Stimulated activated naive CD8-positive, alpha-beta T cell treated with anti-CD3 and anti-CD28 coated beads, Interleukin-15, amount 100 ng/mL, for 72 hours (primary cell): Measurements from ENCODE around the gene STON2.
"Not testable (repeated sequence)": the region's sequence is repeated elsewhere in the genome, so short reads cannot be mapped to it uniquely, and the experiment has no call there.

Experiments used
- ATAC-seq: fragments of 150-1000 bp; cut with Tn5 transposase; 2 replicates; pipeline ENCODE4 v1.10.0; 2021; ENCODE audit warnings: mild to moderate bottlenecking, moderate library complexity
- DNase-seq, 2 donors: peaks; one replicate each; pipeline ENCODE4 v3.0.0; 2021 to 2022
- H3K27ac Mint-ChIP-seq, 2 donors: one replicate each; pipeline ENCODE4 v1.8.0; 2022; ENCODE audit warnings: mild to moderate bottlenecking in 2 of 2, mixed read lengths in 2 of 2, moderate library complexity in 2 of 2
- H3K27me3 Mint-ChIP-seq: one replicate; pipeline ENCODE4 v1.8.0; 2022; ENCODE audit warnings: mixed read lengths
- H3K4me1 Mint-ChIP-seq: one replicate; pipeline ENCODE4 v1.8.0; 2022; ENCODE audit warnings: mild to moderate bottlenecking, mixed read lengths
- H3K4me3 Mint-ChIP-seq, 2 donors: one replicate each; pipeline ENCODE4 v1.8.0; 2022; ENCODE audit warnings: mild to moderate bottlenecking in 2 of 2, mixed read lengths in 2 of 2, moderate library complexity in 1 of 2
- H3K9me3 Mint-ChIP-seq, 2 donors: one replicate each; pipeline ENCODE4 v1.8.0; 2022; ENCODE audit warnings: mixed read lengths in 2 of 2

Gene STON2

DNA sequence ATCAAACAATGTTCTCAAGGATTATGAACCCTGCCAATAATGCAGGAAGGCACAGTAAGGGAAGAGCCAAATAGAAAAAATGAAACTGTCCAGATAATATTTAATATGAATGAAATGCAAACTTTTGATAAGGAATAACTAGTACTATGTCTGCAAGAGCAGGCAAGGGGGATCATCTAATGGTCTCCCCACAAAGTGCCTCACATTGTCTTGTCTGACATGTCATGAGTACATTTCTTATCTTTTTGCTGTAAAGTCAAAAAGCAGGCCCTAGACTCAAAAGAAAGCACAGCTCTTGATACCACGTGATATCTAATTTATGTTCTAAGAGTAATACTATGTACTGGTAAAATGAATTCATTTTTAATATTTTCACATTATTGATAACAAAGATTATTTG, 135.5 kb downstream of the STON2 start:
- DNase-seq (no peak), ATAC-seq (no peak)
- H3K27ac Mint-ChIP-seq, result no peak overlapping the region
- peaks cover 31% of the 10 kb centered on the region for H3K27me3 Mint-ChIP-seq
- no peaks in the 10 kb centered on the region for H3K4me1 Mint-ChIP-seq
- H3K9me3 Mint-ChIP-seq, result no peaks in the 10 kb centered on the region
- no peak overlapping the region for H3K4me3 Mint-ChIP-seq

DNA sequence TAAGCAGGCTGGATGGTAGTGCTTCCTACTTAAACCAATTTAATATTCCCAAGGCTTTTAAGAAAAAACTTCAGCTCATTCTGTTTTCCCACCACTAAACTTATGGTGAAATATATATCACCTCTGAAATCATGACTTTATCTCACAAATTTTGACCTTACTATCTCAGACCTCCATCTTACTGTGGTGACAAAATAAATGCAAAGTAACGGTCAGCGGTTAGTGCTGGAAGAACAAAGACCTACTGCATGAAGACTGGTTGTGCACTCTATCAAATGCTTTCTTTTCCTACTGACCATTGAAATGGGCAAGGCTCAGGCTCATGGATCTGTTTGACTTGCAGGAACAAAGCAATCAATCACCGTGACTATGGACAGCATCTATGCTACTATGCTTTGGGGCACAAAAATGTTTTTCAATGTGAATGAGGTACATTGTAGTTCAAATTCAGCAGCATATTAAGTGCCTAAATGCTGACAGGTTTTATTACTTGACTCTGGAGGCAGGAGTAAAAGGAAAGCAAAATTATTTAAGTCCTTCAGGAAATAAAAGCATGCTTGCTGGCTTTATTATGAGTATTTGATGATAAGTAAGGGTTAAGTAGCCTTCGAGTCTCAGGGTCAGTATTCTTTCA, 136.2 kb downstream of the STON2 start:
- Mint-ChIP-seq H3K4me3 (no peak overlapping the region), H3K27me3 (peaks cover 29% of the 10 kb centered on the region), H3K4me1 (no peaks in the 10 kb centered on the region), H3K27ac (no peak overlapping the region), H3K9me3 (no peaks in the 10 kb centered on the region)
- no peak for ATAC-seq
- no peak for DNase-seq

DNA sequence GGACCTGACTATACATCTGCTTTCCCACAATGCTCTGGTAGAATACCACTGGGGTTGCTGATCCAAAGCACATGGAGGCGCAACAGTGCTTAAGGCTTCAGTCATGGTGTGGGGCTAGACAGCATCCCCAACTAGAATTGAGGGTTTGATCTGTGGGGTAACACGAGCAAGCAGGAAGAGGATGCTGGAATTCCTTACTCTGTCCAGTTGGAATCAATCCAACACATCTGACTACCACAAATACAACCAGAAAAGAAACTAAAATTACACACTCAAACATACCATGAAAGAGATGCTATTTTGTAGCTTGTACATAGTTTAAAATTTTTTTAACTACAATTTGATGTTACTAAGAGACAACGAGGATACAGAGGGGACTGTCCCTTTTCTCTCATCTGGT, 138.9 kb downstream of the STON2 start:
- Mint-ChIP-seq H3K4me1 (peaks cover 7% of the 10 kb centered on the region), H3K9me3 (no peaks in the 10 kb centered on the region), H3K4me3 (no peak overlapping the region), H3K27me3 (peaks cover 17% of the 10 kb centered on the region), H3K27ac (no peak overlapping the region)
- ATAC-seq (no peak), DNase-seq (no peak)

DNA sequence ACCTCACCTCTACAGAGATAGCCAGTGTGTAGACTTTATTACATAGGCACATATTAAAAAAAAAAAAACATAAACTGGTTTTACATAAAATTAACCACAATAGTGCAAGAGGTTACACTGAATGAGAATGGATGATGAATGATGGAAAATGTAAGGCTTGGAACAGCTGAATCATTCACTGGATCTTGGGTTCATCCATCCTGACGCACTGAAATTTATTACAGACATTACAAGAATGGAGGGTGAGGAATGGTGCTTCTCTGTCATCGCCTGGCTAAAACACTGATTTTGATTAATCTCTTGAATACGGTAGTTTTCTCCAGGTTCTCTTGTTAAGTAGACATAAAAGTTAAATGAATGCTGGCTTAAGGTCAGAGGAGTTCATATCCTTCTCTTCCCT, 139.4 kb downstream of the STON2 start:
- DNase-seq (no peak), ATAC-seq (no peak)
- Mint-ChIP-seq H3K27ac (no peak overlapping the region), H3K4me1 (peaks cover 7% of the 10 kb centered on the region), H3K27me3 (peaks cover 12% of the 10 kb centered on the region), H3K9me3 (no peaks in the 10 kb centered on the region), H3K4me3 (no peak overlapping the region)

DNA sequence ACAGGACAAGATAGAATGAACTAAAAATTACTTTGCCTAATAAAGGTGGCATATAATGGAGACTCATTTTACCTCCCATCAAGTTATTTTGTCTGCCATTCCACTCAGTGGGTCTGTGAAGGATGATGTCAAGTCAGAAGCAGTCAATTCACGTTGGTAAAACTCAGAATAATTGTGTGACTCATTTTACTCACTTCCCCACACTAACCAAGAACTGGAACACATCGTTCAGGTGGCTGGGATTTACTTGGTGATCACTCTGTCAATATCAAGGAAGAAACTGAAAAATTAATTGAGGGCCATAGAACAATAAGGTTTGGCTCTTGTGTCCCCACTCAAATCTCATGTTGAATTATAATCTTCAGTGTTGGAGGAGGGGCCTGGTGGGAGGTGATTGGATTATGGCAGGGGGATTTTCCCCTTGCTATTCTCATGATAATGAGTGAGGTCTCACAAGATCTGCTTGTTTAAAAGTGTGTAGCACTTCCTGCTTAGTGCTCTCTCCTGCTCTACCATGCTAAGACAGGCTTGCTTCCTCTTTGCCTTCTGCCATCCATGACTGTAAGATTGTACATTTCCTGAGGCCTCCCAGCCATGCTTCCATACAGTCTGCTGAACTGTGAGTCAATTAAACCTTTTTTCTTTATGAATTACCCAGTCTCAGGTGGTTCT, 143.7 kb downstream of the STON2 start:
- no peaks in the 10 kb centered on the region for H3K9me3 Mint-ChIP-seq
- no peak overlapping the region for H3K27ac Mint-ChIP-seq
- no peak for DNase-seq
- H3K4me3 Mint-ChIP-seq, result no peak overlapping the region
- peak; percentile 55 for ATAC-seq
- H3K4me1 Mint-ChIP-seq, result peaks cover 7% of the 10 kb centered on the region
- peaks cover 11% of the 10 kb centered on the region for H3K27me3 Mint-ChIP-seq

DNA sequence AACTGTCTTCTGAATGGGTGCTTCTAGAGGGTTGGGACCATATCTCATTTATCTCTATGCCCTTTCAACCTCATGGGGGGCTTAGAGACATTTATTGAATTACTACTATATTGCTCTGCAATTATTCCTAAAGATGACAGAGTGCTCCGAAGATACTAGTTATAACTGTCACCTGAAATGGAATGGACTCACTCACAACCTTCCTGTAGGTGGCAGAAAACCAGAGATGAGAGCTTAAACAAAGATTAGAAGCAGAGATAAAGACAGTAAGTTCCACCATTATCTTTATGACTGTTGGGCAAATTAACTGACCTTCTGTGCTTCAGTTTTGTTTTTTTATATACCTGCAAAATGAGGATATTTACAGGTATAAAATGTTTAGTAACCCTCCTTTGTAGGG, 147.8 kb downstream of the STON2 start:
- Mint-ChIP-seq H3K9me3 (no peaks in the 10 kb centered on the region), H3K27me3 (no peaks in the 10 kb centered on the region), H3K27ac (no peak overlapping the region), H3K4me3 (no peak overlapping the region), H3K4me1 (peaks cover 7% of the 10 kb centered on the region)
- DNase-seq, result no peak
- no peak for ATAC-seq

DNA sequence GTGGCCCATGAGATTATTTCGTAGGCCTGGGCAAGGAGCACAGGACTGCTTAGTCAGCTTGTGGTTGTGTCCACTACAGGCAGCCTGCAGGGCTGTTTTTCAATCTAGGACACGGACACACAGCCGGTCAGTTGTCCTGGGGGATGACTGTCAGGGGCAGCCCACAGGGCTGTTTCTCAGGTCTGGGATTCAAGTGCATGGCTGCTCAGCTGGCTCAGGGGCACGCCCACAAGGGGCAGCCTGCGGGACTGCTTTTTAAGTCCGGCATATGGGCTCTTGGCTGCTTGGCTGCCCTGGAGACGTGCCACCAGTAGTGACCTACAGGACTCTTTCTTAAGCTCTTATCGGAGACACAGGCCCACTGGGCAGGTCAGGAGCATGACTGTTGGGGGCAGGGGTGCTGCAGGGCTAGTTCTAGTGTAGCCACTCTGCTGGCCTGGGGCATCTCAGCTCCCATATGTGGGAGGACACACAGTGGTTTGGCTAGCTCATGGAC, 152.8 kb downstream of the STON2 start:
- H3K4me1 Mint-ChIP-seq, result no peaks in the 10 kb centered on the region
- DNase-seq (no peak), ATAC-seq (no peak)
- peaks cover 10 to 13% of the 10 kb centered on the region in 2 donors for H3K9me3 Mint-ChIP-seq
- no peak overlapping the region for H3K27ac Mint-ChIP-seq
- H3K27me3 Mint-ChIP-seq, result no peaks in the 10 kb centered on the region
- no peak overlapping the region for H3K4me3 Mint-ChIP-seq

DNA sequence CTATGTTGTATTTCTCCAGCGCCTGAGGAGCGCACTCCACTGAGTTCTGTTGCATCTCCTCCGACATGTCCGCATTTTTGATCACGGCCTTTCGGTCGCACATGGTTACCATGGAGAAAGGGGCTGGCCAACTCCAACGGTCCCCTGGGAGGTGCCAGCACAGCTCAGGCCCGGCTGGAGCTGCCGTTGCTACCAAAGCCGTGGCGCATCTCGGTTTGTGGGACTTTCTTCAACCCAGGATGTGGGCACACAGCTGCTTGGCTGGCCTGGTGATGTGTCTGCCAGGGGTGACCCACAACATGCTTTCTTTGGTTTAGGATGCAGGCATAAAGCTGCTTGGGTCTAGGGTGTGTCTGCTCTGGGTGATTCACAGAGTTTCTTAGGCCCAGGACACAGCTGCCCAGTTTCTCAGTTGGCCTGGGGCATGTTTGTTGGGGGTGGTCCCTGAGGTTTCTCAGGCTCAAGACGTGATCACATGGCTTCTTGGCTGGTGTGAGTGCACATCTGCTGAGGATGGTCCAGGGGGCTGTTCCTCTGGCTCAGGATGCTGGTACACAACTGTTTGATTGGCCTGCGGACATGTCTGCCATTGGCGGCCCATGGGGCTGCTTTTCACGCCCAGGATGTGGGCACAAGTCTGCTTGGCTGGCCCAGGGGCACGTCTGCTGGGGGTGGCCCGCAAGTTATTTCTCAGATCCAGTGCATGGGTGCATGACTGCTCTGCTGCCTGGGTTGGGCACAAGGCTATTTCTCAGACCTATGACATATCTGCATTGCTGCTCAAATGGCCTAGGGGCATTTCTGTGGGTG, 153.5 kb downstream of the STON2 start:
- ATAC-seq, result peak; percentile 35
- DNase-seq, result no peak
- Mint-ChIP-seq H3K4me1 (no peaks in the 10 kb centered on the region), H3K27ac (no peak overlapping the region), H3K27me3 (no peaks in the 10 kb centered on the region), H3K9me3 (peaks cover 10 to 13% of the 10 kb centered on the region in 2 donors), H3K4me3 (no peak overlapping the region)

DNA sequence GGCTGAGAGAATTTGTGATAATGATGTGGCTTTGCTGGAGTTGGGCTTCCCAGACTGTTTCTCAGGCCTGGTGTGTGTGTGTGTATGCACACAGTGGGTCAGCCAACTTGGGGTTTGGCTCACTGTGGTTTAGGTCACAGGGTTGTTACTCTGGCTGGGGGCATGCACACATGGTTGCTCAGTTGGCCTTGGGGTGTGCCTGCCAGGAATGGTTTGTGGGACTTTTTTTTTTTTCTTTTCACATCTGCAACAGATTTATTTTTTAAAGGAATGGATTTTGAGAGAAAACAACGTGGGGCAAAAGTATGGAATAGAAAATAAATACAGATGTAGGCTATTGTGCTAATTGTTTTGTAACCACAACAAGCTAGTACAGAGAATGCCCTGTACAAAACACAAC, 154.4 kb downstream of the STON2 start:
- Mint-ChIP-seq H3K4me1 (no peaks in the 10 kb centered on the region), H3K9me3 (peaks cover 10 to 13% of the 10 kb centered on the region in 2 donors), H3K4me3 (no peak overlapping the region), H3K27me3 (no peaks in the 10 kb centered on the region), H3K27ac (no peak overlapping the region)
- DNase-seq, result no peak
- no peak for ATAC-seq

DNA sequence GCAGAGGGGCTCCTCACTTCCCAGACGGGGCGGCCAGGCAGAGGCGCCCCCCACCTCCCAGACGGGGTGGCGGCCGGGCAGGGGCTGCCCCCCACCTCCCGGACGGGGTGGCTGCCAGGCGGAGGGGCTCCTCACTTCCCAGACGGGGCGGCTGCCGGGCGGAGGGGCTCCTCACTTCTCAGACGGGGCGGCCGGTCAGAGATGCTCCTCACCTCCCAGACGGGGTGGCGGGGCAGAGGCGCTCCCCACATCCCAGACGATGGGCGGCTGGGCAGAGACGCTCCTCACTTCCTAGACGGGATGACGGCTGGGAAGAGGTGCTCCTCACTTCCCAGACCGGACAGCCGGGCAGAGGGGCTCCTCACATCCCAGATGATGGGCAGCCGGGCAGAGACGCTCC, 155.7 kb downstream of the STON2 start:
- not testable (repeated sequence) for H3K4me1 Mint-ChIP-seq

DNA sequence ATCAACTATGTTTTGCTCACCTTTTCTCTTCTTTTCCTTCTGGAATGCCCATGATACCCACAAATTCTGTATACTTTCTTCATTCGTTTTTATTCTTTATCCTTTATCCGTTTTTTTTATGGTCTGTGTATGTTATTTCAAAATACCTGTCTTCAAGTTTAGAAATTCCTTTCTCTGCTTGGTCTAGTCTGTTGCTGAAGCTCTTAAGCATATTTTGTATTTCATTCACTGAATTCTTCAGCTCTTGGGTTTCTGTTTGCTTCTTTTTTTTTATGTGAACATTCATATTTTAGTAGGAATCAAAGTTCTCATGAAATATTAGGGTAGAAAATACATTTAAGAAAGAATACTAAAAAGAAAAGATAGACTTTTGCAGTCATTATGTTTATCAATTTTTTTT, 156.6 kb downstream of the STON2 start:
- Mint-ChIP-seq H3K9me3 (peaks cover 10 to 13% of the 10 kb centered on the region in 2 donors), H3K27ac (no peak overlapping the region), H3K4me3 (no peak overlapping the region), H3K4me1 (no peaks in the 10 kb centered on the region), H3K27me3 (no peaks in the 10 kb centered on the region)
- DNase-seq (no peak), ATAC-seq (no peak)

More for the DNA sequence above, 155.7 kb downstream of the STON2 start:
- not testable (repeated sequence) for H3K27me3 Mint-ChIP-seq, H3K4me3 Mint-ChIP-seq, DNase-seq, ATAC-seq, H3K27ac Mint-ChIP-seq
- peaks cover 10 to 13% of the 10 kb centered on the region in 2 donors for H3K9me3 Mint-ChIP-seq

DNA sequence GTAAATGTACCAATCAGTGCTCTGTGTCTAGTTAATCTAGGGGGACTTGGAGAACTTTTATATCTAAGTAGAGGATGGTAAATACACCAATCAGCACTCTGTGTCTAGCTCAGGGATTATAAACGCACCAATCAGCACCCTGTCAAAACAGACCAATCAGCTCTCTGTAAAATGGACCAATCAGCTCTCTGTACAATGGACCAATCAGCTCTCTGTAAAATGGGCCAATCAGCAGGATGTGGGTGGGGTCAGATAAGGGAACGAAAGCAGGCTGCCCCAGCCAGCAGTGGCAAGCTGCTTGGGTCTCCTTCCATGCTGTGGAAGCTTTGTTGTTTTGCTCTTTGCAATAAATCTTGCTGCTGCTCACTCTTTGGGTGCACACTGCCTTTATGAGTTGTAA, 163.3 kb downstream of the STON2 start:
- not testable (repeated sequence) for H3K27me3 Mint-ChIP-seq, H3K27ac Mint-ChIP-seq, H3K4me3 Mint-ChIP-seq

DNA sequence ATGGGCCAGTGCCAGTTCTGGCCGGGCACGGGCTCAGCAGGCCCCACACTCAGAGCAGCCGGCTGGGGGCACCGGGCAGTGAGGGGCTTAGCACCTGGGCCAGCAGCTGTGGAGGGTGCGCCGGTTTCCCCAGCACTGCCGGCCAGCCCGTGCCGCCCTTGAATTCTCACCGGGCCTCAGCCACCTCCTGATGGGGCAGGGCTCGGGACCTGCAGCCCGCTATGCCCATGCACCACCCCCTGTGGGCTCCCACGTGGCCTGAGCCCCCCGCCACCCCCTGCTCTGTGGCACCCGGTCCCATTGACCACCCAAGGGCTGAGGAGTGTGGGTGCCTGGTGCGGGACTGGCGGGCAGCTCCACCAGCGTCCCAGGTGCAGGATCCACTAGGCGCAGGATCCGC, 164.0 kb downstream of the STON2 start:
- H3K9me3 Mint-ChIP-seq, result no peaks in the 10 kb centered on the region
- no peaks in the 10 kb centered on the region for H3K27me3 Mint-ChIP-seq
- DNase-seq, result no peak
- no peak overlapping the region for H3K27ac Mint-ChIP-seq
- ATAC-seq, result peak; percentile 59
- peaks cover 10% of the 10 kb centered on the region for H3K4me1 Mint-ChIP-seq
- H3K4me3 Mint-ChIP-seq, result no peak overlapping the region

More for the DNA sequence above, 163.3 kb downstream of the STON2 start:
- not testable (repeated sequence) for DNase-seq, H3K9me3 Mint-ChIP-seq, ATAC-seq
- peaks cover 10% of the 10 kb centered on the region for H3K4me1 Mint-ChIP-seq

DNA sequence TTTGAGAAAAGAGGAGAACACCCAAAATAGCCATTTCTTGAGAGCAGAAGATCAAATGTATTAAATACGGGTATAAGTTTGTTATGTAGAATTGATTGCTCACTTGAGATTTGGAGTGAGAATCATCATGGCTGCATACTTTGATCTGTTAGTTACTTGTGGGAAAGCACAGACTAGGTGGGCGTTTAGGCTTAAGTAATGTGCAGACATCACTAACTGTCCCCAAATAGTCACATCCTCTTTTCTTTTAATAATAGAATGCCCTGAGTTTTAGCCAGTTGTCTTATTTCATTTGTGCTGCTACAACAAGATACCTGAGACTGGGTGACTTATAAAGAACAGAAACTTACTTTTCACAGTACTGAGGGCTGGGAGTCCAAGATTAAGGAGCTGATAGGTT, 165.0 kb downstream of the STON2 start:
- DNase-seq, result no peak
- H3K27me3 Mint-ChIP-seq, result no peaks in the 10 kb centered on the region
- no peak overlapping the region for H3K27ac Mint-ChIP-seq
- H3K4me3 Mint-ChIP-seq, result no peak overlapping the region
- H3K4me1 Mint-ChIP-seq, result peaks cover 10% of the 10 kb centered on the region
- no peak for ATAC-seq
- no peaks in the 10 kb centered on the region for H3K9me3 Mint-ChIP-seq

DNA sequence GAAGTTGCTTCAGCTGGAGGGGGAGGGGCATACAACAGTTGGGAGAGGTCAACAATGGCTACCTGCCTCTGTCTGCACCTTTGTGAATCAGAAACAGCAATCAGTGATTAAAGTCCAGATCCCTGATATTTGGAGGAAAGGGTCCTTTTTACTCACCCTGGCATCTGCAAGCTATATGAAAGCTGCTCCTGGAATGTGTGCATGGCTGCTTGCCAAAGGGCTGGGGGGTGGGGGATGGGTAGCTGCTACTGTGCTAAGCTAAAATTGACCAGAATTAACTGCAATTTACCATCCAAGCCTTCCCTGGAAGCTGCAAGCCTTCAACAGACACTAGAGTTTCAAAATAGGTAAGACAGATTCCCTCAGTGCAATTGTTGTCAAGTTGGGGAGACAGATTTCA, 165.8 kb downstream of the STON2 start:
- Mint-ChIP-seq H3K27ac (no peak overlapping the region), H3K27me3 (no peaks in the 10 kb centered on the region), H3K9me3 (no peaks in the 10 kb centered on the region), H3K4me1 (peaks cover 10% of the 10 kb centered on the region), H3K4me3 (no peak overlapping the region)
- no peak for DNase-seq
- no peak for ATAC-seq

DNA sequence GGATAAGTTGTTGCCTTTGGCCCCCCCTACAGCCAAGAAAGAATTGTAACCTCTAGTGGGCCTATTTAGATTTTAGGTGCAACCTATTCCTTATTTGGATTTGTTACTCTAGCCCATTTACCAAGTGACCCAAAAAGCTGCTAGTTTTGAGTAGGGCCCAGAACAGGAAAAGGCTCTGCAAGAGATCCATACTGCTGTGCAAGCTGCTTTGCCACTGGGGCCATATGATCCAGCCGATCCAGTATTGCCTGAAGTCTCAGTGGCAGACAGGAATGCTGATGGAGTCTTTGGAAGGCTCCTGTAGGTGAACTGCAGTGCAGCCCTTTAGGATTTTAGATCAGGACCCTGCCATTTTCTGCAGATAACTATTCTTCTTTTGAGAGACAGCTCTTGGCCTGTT, 166.5 kb downstream of the STON2 start:
- H3K27ac Mint-ChIP-seq, result no peak overlapping the region
- DNase-seq (no peak), ATAC-seq (no peak)
- no peaks in the 10 kb centered on the region for H3K9me3 Mint-ChIP-seq
- peaks cover 10% of the 10 kb centered on the region for H3K4me1 Mint-ChIP-seq
- H3K27me3 Mint-ChIP-seq, result no peaks in the 10 kb centered on the region
- no peak overlapping the region for H3K4me3 Mint-ChIP-seq
